Fibroblast of upper back skin (primary cell): ENCODE measurements around the gene ZNRD2.
A peak's percentile ranks its signal among the peaks of the same experiment; 100 is the strongest.

Experiments
- DNase-seq: peaks from one replicate; pipeline ENCODE4 v3.0.0-alpha.2; 2013

ZNRD2 gene

GRCh38 chr11:65538232-65538914 is 31.9 kb upstream of the ZNRD2 start:
- DNase-seq: no peak

DNA sequence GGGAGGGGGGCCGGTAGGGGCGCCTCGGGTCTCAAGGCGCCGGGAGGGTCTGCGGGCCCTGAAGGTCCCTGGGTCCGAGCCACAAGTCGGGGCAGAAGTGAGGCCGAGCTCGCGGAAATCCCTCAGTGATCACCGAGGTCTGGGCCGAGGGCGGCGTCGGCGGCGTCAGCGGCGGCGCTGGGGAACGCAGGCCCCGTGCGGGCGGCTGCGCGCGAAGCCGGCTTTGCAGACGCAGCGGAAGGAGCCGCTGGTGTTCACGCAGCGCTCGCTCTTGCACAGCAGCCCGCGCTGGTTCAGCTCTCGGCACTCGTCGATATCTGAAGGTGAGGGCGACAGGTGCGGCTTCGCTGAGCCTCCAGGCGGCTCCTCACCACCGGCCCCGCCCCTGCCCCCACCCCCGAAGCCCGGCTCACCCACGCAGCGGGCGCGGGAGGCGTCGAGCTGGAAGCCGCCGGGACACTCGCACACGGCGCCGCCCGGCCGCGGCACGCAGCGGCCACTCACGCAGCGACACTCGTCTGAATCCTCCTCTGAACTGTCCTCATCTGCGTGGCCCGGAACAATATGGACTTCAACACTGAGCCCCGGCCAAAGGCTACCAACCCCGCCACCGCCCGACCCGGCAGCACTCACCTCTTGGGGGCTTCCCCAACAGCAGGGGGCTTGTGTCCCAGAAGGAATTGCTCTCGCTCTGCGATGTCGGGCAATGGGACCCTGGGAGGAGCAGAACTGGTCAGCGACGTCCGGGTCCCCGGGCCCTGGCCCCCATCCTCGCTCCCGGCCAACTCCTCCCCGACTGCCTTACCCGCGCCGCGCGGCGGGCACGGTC is 31.1 kb upstream of the ZNRD2 start:
- DNase-seq: no peak

GRCh38 chr11:65539744-65540289 is 30.5 kb upstream of the ZNRD2 start:
- DNase-seq: no peak

GRCh38 chr11:65540290-65541092 is 29.8 kb upstream of the ZNRD2 start:
- peak; percentile 80 for DNase-seq

GRCh38 chr11:65541093-65541982 is 28.9 kb upstream of the ZNRD2 start:
- DNase-seq: no peak

- DNase-seq: no peak
Observed at GRCh38 chr11:65542738-65543390, 27.4 kb upstream of the ZNRD2 start.

DNA sequence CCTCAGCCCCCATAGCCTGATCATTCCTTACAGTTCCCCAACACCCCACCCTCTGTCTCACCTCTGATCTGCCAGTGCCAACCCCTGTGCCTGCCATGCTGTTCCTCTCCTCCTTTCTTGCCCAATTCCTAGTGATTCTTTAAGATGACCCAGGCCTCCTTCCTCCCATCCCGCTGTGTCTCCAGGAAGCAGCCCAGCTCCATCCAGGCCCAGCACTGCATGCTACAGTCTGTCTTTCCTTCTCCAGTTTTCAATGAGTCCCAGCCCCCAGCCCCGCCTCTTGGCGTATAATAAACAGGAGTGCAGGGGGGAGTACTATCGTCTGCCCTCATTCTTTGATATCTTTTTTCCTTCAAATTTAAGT is 24.4 kb upstream of the ZNRD2 start:
- DNase-seq: no peak

- DNase-seq: no peak
Observed at GRCh38 chr11:65546217-65546958, 23.9 kb upstream of the ZNRD2 start.

DNA sequence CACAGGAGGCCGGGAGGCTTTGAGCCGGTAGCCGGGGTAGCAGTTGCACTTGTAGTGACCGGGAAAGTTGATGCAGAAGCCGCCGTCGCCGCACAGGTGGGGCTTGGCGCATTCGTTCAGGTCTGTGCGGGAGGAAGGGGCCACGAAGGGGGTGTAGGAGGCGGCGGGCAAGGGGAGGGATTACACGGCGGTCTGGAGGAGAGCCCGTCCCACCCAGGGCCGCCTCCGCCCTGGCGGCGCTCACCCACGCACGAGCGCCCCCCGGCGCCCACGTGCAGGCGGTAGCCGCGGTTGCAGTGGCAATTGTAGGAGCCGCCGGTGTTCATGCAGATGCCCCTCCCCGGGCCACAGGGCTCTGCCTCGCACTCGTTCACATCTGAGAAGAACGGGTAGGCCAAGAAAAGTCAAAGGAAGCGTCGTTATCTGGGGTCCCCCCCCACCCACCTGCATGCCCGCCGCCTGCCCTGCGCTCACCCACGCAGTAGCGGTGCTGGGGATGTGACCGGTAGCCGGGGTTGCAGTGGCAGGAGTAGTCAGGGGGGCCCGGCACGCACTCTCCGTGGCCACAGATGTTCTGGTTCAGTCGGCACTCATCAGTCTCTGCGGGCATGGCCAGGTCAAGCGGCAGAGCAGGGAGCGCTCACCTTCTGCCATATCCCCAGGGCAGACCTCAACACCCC is 22.7 kb upstream of the ZNRD2 start:
- no peak for DNase-seq

DNA sequence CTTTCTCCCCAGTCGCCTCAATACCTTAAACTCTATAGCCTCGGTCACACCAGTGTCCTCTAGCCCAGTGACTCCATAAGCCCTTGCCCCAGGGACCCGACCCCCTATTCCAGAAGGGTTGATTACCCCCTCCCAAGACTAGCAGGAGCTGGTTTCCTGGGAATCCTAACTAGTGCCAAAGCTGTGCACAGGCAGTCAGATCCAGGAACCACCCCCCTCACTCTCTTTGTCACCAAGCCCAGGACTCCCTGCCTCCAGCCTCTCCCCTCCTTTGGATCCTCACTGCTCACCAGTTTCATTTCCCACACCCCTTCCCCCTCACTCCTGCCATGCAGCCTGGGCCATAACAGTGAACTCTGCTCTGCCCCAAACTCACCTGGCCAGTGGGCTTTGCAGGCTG is 21.9 kb upstream of the ZNRD2 start:
- DNase-seq: no peak

DNA sequence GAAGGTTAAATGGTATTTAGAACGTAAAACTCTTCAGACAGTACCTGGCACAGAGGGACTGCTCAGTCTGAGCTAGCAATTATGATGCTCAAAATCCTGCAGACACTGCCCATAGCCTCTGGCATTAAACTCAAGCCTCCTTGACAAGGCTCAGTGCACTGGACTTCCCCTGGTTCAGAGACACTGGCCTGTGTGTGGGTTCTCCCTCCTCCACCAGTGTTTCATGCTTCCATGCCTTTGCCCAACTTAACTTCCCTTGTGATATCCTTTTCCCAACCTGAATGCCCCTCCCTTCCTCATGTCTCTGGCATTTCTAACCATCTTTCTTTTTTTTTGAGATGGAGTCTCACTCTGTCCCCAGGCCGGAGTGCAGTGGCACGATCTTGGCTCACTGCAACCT is 21.2 kb upstream of the ZNRD2 start:
- DNase-seq: no peak

GRCh38 chr11:65551572-65552387 is 18.5 kb upstream of the ZNRD2 start:
- DNase-seq: no peak

GRCh38 chr11:65552388-65552951 is 17.8 kb upstream of the ZNRD2 start:
- DNase-seq: no peak

- no peak for DNase-seq
Observed at GRCh38 chr11:65553301-65554001, 16.8 kb upstream of the ZNRD2 start.

DNA sequence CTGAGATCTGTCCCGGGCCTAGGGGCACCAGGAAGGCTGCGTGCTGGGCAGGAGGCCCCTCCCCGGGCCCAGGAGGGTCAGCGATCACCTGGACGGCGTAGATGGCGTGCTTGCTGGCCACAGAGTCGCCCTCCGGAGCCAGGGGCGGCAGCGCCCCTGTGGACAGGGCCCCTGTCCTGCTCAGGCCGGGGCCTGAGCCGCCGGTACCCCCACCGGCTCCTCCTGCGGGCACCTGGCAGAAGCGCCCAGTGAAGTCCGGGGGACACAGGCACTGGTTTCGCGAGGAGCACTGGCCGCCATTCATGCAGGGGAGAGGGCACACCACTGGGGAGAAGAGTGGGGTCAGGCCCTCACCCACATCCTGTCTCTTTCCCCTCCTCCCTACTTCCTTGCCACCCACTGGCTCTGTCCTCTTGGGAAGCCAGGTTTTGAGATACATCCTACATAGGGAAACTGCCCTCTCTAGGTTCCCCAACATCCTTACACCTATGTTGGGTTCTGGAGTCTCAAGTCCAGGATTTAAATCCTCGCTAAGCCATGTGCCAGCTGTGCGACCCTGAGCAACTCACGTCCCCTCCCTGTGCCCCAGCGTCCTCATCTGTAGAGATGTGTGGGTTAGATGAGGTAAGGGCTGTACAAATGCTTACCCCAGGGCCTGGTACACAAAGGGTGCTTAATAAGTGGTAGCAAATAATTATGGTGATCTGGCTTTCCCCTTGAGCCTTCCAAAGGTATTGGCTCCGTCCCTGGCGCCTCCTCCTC is 16.0 kb upstream of the ZNRD2 start:
- DNase-seq: no peak

DNA sequence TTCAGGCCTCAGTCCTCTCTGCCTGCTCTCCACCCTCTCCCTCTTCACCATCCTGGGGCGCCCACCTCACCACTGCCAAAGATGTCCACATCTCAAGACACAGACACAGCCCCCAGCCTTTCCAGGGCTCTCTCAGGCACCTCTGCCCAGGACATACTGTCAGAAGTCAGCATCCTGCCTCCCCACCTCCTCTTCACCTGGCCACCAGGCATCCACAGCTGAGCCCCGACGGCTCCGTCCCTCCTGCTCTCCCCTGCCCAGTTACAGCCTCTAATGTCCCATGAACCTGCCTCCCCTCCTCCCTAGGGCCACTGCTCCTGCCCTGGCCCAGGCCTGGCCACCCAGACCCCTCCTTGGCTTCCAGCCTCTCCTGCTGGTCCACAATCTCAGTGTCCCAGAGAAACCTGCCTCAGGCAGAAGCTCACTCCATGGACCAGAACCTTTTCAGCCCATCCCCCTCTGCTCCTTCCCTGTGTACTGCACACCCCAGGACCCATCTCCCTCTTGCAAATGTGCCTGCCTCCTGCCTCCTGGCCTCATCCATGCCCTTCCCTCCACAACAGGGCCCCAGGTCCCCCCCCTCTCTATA is 15.3 kb upstream of the ZNRD2 start:
- DNase-seq: no peak

- DNase-seq: peak; percentile 77
Observed at GRCh38 chr11:65555693-65556231, 14.5 kb upstream of the ZNRD2 start.
